ENCODE results near the gene CACNG4. TPM values are rescaled to one million over a fixed set of nuclear protein-coding genes. Genes with fewer than 3 reads are reported as not detected.

Gene CACNG4
- total RNA-seq, 4 donors from 2014 or later: 0.42 to 0.91 TPM; not detected in 2

DNA sequence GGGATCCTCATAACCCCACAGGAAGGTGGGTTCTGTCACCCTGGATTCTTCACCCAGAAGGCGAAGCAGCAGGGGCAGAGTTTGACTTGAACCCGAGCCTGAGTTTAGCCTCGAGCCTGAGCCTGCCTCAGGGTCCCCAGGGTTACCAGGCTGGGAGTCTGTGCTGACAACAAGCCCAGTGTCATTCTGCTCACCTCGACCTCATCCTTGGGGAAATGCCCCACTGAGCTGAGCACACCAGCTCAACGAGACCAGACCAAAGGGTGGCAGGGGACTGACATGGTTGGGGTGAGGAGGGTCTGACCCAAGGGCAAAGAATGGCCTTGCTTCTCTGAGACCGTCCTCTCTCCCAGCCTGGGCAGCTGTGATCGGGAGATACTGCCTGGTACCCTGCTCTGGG lies 20.2 kb downstream of the CACNG4 start:
- no peak for DNase-seq (ENCODE audit: low spot score in 2 of 2)
- WGBS, 2 donors: 75 to 93% methylated on average over 5 to 7 of the region's 7 CpGs
- TF ChIP-seq CTCF (IDR thresholded peaks at IDR 0.05): no peak
- TF ChIP-seq POLR2A (IDR thresholded peaks at IDR 0.05): no peak
- no peak overlapping the region for H3K4me3 ChIP-seq (ENCODE audit: low read depth, poor library complexity, severe bottlenecking)
- intact Hi-C loops (cut with DNase I; ENCODE audit: low total_unique reads): no loop called here

DNA sequence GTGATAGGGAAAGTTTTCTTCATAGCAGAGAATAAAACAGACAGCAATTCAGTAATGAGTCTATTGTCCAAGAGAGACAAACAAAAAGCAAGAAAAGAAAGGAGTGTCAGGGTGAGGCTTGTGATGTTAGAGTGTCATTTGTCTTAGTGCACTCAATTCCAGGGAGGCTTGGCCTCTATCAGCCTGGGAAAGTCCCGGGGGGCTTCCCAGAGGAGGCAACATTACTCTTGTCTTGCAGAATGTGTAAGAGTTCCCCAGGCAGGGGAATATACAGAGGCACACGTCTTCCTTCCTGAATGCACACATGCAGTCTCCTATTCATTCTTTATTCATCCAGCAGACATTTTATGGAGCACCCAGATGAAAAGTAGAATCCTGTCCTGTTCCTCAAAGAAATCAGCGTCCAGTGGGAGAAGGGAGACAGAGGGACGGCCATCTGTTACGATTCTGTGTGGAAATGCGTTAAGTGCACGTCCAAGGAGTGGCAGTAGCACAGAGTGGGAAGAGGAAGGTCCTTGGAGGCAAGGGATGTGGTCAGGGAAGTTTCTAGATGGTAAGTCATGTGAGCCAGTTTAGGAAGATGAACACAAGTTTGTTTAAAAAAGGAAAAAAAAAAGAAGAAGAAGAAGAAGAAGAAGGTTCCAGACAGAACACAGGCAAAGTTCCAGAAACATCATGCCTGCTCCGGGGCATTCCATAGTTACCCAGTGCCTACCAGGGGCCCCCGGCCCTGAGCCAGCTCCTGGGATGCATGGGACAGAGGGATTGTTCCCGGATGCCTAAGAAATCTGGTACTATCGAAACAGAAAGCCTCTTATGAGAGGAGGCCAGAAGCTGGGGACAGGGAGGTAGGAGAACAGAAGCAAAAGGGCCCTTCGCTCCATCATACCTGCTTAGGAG lies 21.1 kb downstream of the CACNG4 start:
- H3K4me3 ChIP-seq (ENCODE audit: low read depth, poor library complexity, severe bottlenecking): no peak overlapping the region
- WGBS, 2 donors: 71 to 77% methylated on average over 12 of the region's 12 CpGs
- DNase-seq (ENCODE audit: low spot score in 2 of 2): no peak
- TF ChIP-seq POLR2A (IDR thresholded peaks at IDR 0.05) (no peak), CTCF (IDR thresholded peaks at IDR 0.05) (no peak)
- intact Hi-C loops (cut with DNase I; ENCODE audit: low total_unique reads): no loop called here

DNA sequence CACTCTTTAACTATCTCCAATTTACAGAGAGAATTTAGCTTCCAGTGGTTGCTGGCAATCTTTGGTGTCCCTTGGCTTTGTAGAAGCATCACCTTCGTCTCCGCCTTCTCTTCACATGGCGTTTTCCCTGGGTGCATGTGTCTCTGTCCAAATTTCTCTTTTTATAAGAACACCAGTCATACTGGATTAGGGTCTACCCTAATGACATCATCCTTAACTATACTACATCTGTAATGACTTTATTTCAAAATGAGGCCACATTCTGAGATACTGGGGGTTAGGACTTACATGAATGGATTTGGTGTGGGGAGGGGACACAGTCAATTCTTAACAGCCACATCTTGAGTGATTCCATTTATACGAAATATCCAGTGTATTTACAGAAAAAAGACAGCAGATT lies 22.2 kb downstream of the CACNG4 start:
- intact Hi-C loops (cut with DNase I; ENCODE audit: low total_unique reads): no loop called here
- H3K4me3 ChIP-seq (ENCODE audit: low read depth, poor library complexity, severe bottlenecking): no peak overlapping the region
- no peak for DNase-seq (ENCODE audit: low spot score in 2 of 2)
- no peak for TF ChIP-seq CTCF (IDR thresholded peaks at IDR 0.05)
- no peak for TF ChIP-seq POLR2A (IDR thresholded peaks at IDR 0.05)
- WGBS, 2 donors: 76 to 87% methylated on average over 4 of the region's 4 CpGs

DNA sequence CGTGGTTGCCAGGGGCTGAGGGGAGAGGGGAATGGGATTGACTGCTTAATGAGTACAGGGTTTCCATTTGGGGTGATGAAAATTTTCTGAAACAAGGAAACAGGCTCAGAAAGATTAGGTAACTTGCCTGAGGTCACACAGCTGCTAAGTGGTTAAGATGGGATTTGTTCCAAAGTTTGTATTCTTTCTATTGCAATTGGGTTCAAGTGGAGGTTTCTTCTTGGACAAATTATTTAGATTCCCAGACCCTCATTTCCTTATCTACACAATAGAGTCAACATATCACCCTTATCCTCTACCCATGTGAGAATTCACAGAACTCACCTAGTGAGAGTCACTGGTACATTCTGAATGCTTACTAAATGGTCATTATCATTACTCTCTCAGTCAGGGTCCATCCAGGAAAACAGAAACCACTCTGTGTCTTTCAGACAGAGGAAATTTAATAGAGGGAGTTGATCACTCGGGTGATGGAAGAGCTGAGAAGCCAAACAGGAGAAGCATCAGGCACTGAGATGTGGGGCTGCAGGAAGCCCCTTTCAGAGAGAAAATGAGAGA lies 22.6 kb downstream of the CACNG4 start:
- intact Hi-C loops (cut with DNase I; ENCODE audit: low total_unique reads): no loop called here
- DNase-seq (ENCODE audit: low spot score in 2 of 2): no peak
- TF ChIP-seq POLR2A (IDR thresholded peaks at IDR 0.05) (no peak), CTCF (IDR thresholded peaks at IDR 0.05) (no peak)
- no peak overlapping the region for H3K4me3 ChIP-seq (ENCODE audit: low read depth, poor library complexity, severe bottlenecking)
- WGBS, 2 donors: 49 to 59% methylated on average over 2 of the region's 2 CpGs

- H3K4me3 ChIP-seq (ENCODE audit: low read depth, poor library complexity, severe bottlenecking): no peak overlapping the region
- intact Hi-C loops (cut with DNase I; ENCODE audit: low total_unique reads): no loop called here
- TF ChIP-seq POLR2A (IDR thresholded peaks at IDR 0.05): no peak
- TF ChIP-seq CTCF (IDR thresholded peaks at IDR 0.05): no peak
- 69 to 76% methylated on average over 23 of the region's 23 CpGs for WGBS, 2 donors
- no peak for DNase-seq (ENCODE audit: low spot score in 2 of 2)
Observed at GRCh38 chr17:66988069-66988798, 23.7 kb downstream of the CACNG4 start.
